ENCODE measurements around the gene OTUD4.

OTUD4 gene

DNA sequence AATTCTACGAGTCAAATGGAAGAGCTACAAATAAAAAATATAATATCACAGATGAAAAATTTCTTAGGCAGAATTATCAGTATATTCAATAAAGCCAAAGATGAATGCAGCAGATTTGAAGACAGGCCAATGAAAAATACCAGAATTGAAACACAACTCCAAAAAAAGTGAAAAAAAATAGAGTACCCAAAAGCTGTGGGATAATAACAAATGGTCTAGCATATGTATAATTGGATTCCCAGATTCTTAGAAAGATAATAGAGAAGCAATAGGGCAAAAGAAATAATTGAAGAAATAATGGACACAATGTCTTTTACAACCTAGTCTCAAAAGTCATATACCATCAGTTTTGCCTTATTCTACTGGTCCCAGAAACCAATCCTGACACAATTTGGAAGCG is 86.8 kb downstream of the OTUD4 start:
- H3K27me3 Mint-ChIP-seq, result no peaks in the 10 kb centered on the region
- H3K4me3 Mint-ChIP-seq, result no peak overlapping the region
- ATAC-seq (replicated peaks), result no peak
- no peaks in the 10 kb centered on the region for H3K9me3 Mint-ChIP-seq
- H3K4me1 Mint-ChIP-seq (ENCODE audit: low read depth in 2 of 2), result peaks cover 14 to 40% of the 10 kb centered on the region in 2 donors
- H3K36me3 Mint-ChIP-seq (ENCODE audit: insufficient read depth), result peaks cover 34% of the 10 kb centered on the region
- H3K27ac Mint-ChIP-seq, result no peak overlapping the region
- DNase-seq, result no peak

- no peaks in the 10 kb centered on the region for H3K9me3 Mint-ChIP-seq
- no peaks in the 10 kb centered on the region for H3K27me3 Mint-ChIP-seq
- H3K27ac Mint-ChIP-seq, result no peak overlapping the region
- peaks cover 27% of the 10 kb centered on the region for H3K36me3 Mint-ChIP-seq (ENCODE audit: insufficient read depth)
- H3K4me3 Mint-ChIP-seq, result no peak overlapping the region
- ATAC-seq (replicated peaks) (no peak), DNase-seq (no peak)
- peaks cover 15 to 44% of the 10 kb centered on the region in 2 donors for H3K4me1 Mint-ChIP-seq (ENCODE audit: low read depth in 2 of 2)
Measured at GRCh38 chr4:145090380-145090779, 90.0 kb downstream of the OTUD4 start.

GRCh38 chr4:145083891-145084605 is 96.3 kb downstream of the OTUD4 start:
- Mint-ChIP-seq H3K9me3 (no peaks in the 10 kb centered on the region), H3K4me3 (no peak overlapping the region), H3K36me3 (ENCODE audit: insufficient read depth) (peaks cover 23% of the 10 kb centered on the region), H3K27me3 (no peaks in the 10 kb centered on the region), H3K4me1 (ENCODE audit: low read depth in 2 of 2) (peaks cover 13 to 29% of the 10 kb centered on the region in 2 donors), H3K27ac (no peak overlapping the region)
- DNase-seq (no peak), ATAC-seq (replicated peaks) (no peak)
